WTC11 (cell line): Measurements from ENCODE around the gene FA2H.
"Not testable (repeated sequence)": the region's sequence is repeated elsewhere in the genome, so short reads cannot be mapped to it uniquely, and the experiment has no call there.

Source experiments
- ATF2 ChIP-seq: sonication (generic); formaldehyde crosslinking; IDR thresholded peaks from 2 replicates; pipeline ENCODE4 v1.8.1; 2022; ENCODE audit warnings: low read depth, missing genetic modification reagents, borderline replicate concordance
- CREM ChIP-seq: sonication (generic); formaldehyde crosslinking; IDR thresholded peaks from 2 replicates; pipeline ENCODE4 v1.8.1; 2022; ENCODE audit warnings: mild to moderate bottlenecking, missing genetic modification reagents, moderate library complexity
- GABPB1 ChIP-seq: sonication (generic); formaldehyde crosslinking; IDR thresholded peaks from 2 replicates; pipeline ENCODE4 v1.8.1; 2023; ENCODE audit warnings: mild to moderate bottlenecking, missing genetic modification reagents
- HMGXB4 ChIP-seq: sonication (generic); formaldehyde crosslinking; IDR thresholded peaks from 2 replicates; pipeline ENCODE4 v1.8.1; 2023; ENCODE audit warnings: mild to moderate bottlenecking, moderate library complexity, missing genetic modification reagents
- JUN ChIP-seq: sonication (generic); formaldehyde crosslinking; IDR thresholded peaks from 2 replicates; pipeline ENCODE4 v1.8.0; 2023; ENCODE audit warnings: mild to moderate bottlenecking, missing genetic modification reagents
- MXD4 ChIP-seq: fragments of 250-450 bp; sonication (Bioruptor Pico); IDR thresholded peaks from 2 replicates; pipeline ENCODE4 v1.8.0; 2021; ENCODE audit warnings: mild to moderate bottlenecking, moderate library complexity, borderline replicate concordance
- SP1 ChIP-seq: sonication (generic); formaldehyde crosslinking; conservative IDR thresholded peaks from 2 replicates; pipeline ENCODE4 v1.8.1; 2022; ENCODE audit warnings: missing genetic modification reagents
- ZNF232 ChIP-seq: sonication (generic); formaldehyde crosslinking; IDR thresholded peaks from 2 replicates; pipeline ENCODE4 v1.8.0; 2022; ENCODE audit warnings: mild to moderate bottlenecking, missing genetic modification reagents
- ZNF317 ChIP-seq: sonication (generic); formaldehyde crosslinking; IDR thresholded peaks from 2 replicates; pipeline ENCODE4 v1.8.1; 2023; ENCODE audit warnings: low read depth, mild to moderate bottlenecking, moderate library complexity, missing genetic modification reagents, borderline replicate concordance
- TF ChIP-seq, protein P1 (sequence below): fragments of 200-600 bp; IDR thresholded peaks from 2 replicates; pipeline ENCODE4 v1.8.0; 2022; ENCODE audit warnings: antibody characterized with exemption
- TF ChIP-seq, protein P2 (sequence below): sonication (generic); formaldehyde crosslinking; IDR thresholded peaks from 2 replicates; pipeline ENCODE4 v1.8.1; 2023; ENCODE audit warnings: mild to moderate bottlenecking, missing genetic modification reagents, moderate library complexity

GRCh38 chr16:74811216-74811615 lies 36.6 kb upstream of the FA2H start:
- TF ChIP-seq ZNF232 (CRISPR knock-in tag); GABPB1 (CRISPR knock-in tag); MXD4; ATF2 (CRISPR knock-in tag); CREM; HMGXB4; SP1 (CRISPR knock-in tag); ZNF317; JUN (CRISPR knock-in tag): not testable (repeated sequence)
- TF ChIP-seq, protein P1, sequence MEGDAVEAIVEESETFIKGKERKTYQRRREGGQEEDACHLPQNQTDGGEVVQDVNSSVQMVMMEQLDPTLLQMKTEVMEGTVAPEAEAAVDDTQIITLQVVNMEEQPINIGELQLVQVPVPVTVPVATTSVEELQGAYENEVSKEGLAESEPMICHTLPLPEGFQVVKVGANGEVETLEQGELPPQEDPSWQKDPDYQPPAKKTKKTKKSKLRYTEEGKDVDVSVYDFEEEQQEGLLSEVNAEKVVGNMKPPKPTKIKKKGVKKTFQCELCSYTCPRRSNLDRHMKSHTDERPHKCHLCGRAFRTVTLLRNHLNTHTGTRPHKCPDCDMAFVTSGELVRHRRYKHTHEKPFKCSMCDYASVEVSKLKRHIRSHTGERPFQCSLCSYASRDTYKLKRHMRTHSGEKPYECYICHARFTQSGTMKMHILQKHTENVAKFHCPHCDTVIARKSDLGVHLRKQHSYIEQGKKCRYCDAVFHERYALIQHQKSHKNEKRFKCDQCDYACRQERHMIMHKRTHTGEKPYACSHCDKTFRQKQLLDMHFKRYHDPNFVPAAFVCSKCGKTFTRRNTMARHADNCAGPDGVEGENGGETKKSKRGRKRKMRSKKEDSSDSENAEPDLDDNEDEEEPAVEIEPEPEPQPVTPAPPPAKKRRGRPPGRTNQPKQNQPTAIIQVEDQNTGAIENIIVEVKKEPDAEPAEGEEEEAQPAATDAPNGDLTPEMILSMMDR: not testable (repeated sequence)
- TF ChIP-seq, protein P2, sequence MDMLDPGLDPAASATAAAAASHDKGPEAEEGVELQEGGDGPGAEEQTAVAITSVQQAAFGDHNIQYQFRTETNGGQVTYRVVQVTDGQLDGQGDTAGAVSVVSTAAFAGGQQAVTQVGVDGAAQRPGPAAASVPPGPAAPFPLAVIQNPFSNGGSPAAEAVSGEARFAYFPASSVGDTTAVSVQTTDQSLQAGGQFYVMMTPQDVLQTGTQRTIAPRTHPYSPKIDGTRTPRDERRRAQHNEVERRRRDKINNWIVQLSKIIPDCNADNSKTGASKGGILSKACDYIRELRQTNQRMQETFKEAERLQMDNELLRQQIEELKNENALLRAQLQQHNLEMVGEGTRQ (CRISPR knock-in tag): not testable (repeated sequence)
